CD4-positive, alpha-beta T cell (primary cell): ENCODE data around the gene TMEM196. TPM values are rescaled to one million over a fixed set of nuclear protein-coding genes. Genes with fewer than 3 reads are reported as not detected.

Source experiments
- ATAC-seq: fragments of 200-7000 bp; cut with Tn5 transposase; one replicate; pipeline ENCODE4 v1.10.0; 2022; ENCODE audit warnings: mild to moderate bottlenecking; ENCODE audit not compliant: poor library complexity
- CTCF ChIA-PET: fragments of 350-600 bp; sonication (Branson Sonifier 250); formaldehyde crosslinking; loops from one replicate; lab custom pipeline; 2021; ENCODE audit warnings: antibody characterized with exemption, inconsistent platforms; lab: Charles Lee
- POLR2A ChIA-PET: fragments of 350-600 bp; sonication (Branson Sonifier 250); formaldehyde crosslinking; loops from one replicate; lab custom pipeline; 2021; ENCODE audit warnings: antibody characterized with exemption, inconsistent platforms; lab: Charles Lee
- DNase-seq, 14 experiments: peaks; one replicate each; pipeline ENCODE4 v3.0.0-alpha.2; 2013 to 2020; ENCODE audit warnings: mixed read lengths in 2 of 14
- H3K27ac ChIP-seq, 2 donors: one replicate each; pipeline versions ENCODE4 v1.5.1 to v1.7.0; 2013; ENCODE audit warnings: low read length in 2 of 2, low read depth in 1 of 2, mild to moderate bottlenecking in 1 of 2
- H3K27me3 ChIP-seq, 2 experiments: 1 replicate in 1 of 2; 2 replicates in 1 of 2; pipeline versions ENCODE4 v1.6.1 to v1.7.0; 2013; ENCODE audit warnings: low read length in 2 of 2, control low read depth in 1 of 2, mild to moderate bottlenecking in 1 of 2, moderate library complexity in 1 of 2; ENCODE audit not compliant: insufficient read depth in 2 of 2, control insufficient read depth in 1 of 2
- H3K36me3 ChIP-seq: one replicate; pipeline ENCODE4 v1.6.1; 2013; ENCODE audit warnings: low read length, control low read depth; ENCODE audit not compliant: insufficient read depth
- H3K4me1 ChIP-seq: one replicate; pipeline ENCODE4 v1.6.1; 2013; ENCODE audit warnings: low read length, control low read depth; ENCODE audit not compliant: insufficient read depth
- H3K4me3 ChIP-seq: one replicate; pipeline ENCODE4 v1.5.1; 2013; ENCODE audit warnings: mild to moderate bottlenecking, low read length, moderate library complexity
- H3K9me3 ChIP-seq, 2 experiments: 1 replicate in 1 of 2; 2 replicates in 1 of 2; pipeline versions ENCODE4 v1.6.1 to v1.7.0; 2013; ENCODE audit warnings: low read length in 2 of 2, mild to moderate bottlenecking in 2 of 2, control low read depth in 1 of 2, moderate library complexity in 1 of 2; ENCODE audit not compliant: control insufficient read depth in 1 of 2, insufficient read depth in 1 of 2
- H3K27ac Mint-ChIP-seq: one replicate; pipeline ENCODE4 v1.8.0; 2020; ENCODE audit warnings: mixed read lengths
- H3K27me3 Mint-ChIP-seq: one replicate; pipeline ENCODE4 v1.8.0; 2021; ENCODE audit warnings: mixed read lengths
- H3K36me3 Mint-ChIP-seq: one replicate; pipeline ENCODE4 v1.8.0; 2021; ENCODE audit warnings: low read depth, mixed read lengths
- H3K4me1 Mint-ChIP-seq: one replicate; pipeline ENCODE4 v1.8.0; 2021; ENCODE audit warnings: low read depth, mixed read lengths
- H3K4me3 Mint-ChIP-seq: one replicate; pipeline ENCODE4 v1.8.0; 2020; ENCODE audit warnings: mild to moderate bottlenecking, mixed read lengths
- H3K9me3 Mint-ChIP-seq: one replicate; pipeline ENCODE4 v1.8.0; 2020; ENCODE audit warnings: mixed read lengths
- CTCF ChIP-seq: fragments of 200-600 bp; IDR thresholded peaks from one replicate; pipeline ENCODE4 v1.8.0; 2022; ENCODE audit warnings: antibody characterized with exemption, mild to moderate bottlenecking
- intact Hi-C, 2 experiments: fragments of 100-400 bp; cut with DNase I in 1 of 2; cut with micrococcal nuclease in 1 of 2; formaldehyde crosslinking; loops; one replicate each; pipeline versions ENCODE4 v1.15.1 to v1.9.0; 2023 to 2025; cut with DNase I, micrococcal nuclease
- total RNA-seq, 174 experiments: library from RNA in 2 of 174; stranded (reverse) in 2 of 174; gene quantifications; one replicate each; pipeline ENCODE4 v1.2.3 and lab custom pipeline; 2021 to 2026

TMEM196 gene
- total RNA-seq, 2 experiments from 2014 or later = not detected

GRCh38 chr7:19701471-19701870 lies 71.9 kb downstream of the TMEM196 start:
- H3K27me3 ChIP-seq = no peaks in the 10 kb centered on the region
- TF ChIP-seq CTCF = no peak
- ChIA-PET CTCF (no interaction called here), POLR2A (no interaction called here)
- Mint-ChIP-seq H3K4me3 (no peak overlapping the region), H3K9me3 (no peaks in the 10 kb centered on the region), H3K36me3 (peaks cover 71% of the 10 kb centered on the region), H3K27me3 (no peaks in the 10 kb centered on the region), H3K4me1 (peaks cover 18% of the 10 kb centered on the region), H3K27ac (no peak overlapping the region)
- intact Hi-C loops = no loop called here
- no peak overlapping the region for H3K27ac ChIP-seq
- peaks cover 20% of the 10 kb centered on the region for H3K36me3 ChIP-seq
- H3K4me3 ChIP-seq = no peak overlapping the region
- no peak for DNase-seq
- H3K4me1 ChIP-seq = no peaks in the 10 kb centered on the region
- no peak for ATAC-seq
- no peaks in the 10 kb centered on the region for H3K9me3 ChIP-seq

- Histone ChIP-seq H3K4me3 (no peak overlapping the region), H3K27me3 (no peaks in the 10 kb centered on the region), H3K4me1 (no peaks in the 10 kb centered on the region), H3K36me3 (peaks cover 20% of the 10 kb centered on the region), H3K27ac (no peak overlapping the region), H3K9me3 (no peaks in the 10 kb centered on the region)
- TF ChIP-seq CTCF = no peak
- intact Hi-C loops = no loop called here
- Mint-ChIP-seq H3K9me3 (no peaks in the 10 kb centered on the region), H3K27ac (no peak overlapping the region), H3K36me3 (peaks cover 74% of the 10 kb centered on the region), H3K27me3 (no peaks in the 10 kb centered on the region), H3K4me3 (no peak overlapping the region), H3K4me1 (peaks cover 12% of the 10 kb centered on the region)
- ChIA-PET POLR2A (interaction anchor here (2.5 kb wide), 1 partner anchor 8 kb away, joined by 13 read pairs; the partner anchor contains the start of gene POLR1F), CTCF (interaction anchor here (2.0 kb wide), 1 partner anchor 13 kb away, joined by 6 read pairs; no protein-coding TSS in a partner anchor)
- ATAC-seq (no peak), DNase-seq (no peak)
Measured at GRCh38 chr7:19700936-19701335, 72.5 kb downstream of the TMEM196 start.

- Mint-ChIP-seq H3K27me3 (no peaks in the 10 kb centered on the region), H3K9me3 (no peaks in the 10 kb centered on the region), H3K36me3 (peaks cover 64% of the 10 kb centered on the region), H3K27ac (no peak overlapping the region), H3K4me1 (no peaks in the 10 kb centered on the region), H3K4me3 (no peak overlapping the region)
- intact Hi-C loops = no loop called here
- POLR2A ChIA-PET = no interaction called here
- ATAC-seq = no peak
- Histone ChIP-seq H3K4me3 (no peak overlapping the region), H3K36me3 (peaks cover 20% of the 10 kb centered on the region), H3K27me3 (no peaks in the 10 kb centered on the region), H3K9me3 (no peaks in the 10 kb centered on the region), H3K4me1 (no peaks in the 10 kb centered on the region), H3K27ac (no peak overlapping the region)
- CTCF ChIA-PET = interaction anchor here (1.3 to 3.3 kb wide), 2 partner anchors 9 to 10 kb away, joined by 3 to 14 read pairs; partner anchors contain the start of gene POLR1F
- no peak for DNase-seq
- no peak for TF ChIP-seq CTCF
Measured at GRCh38 chr7:19698331-19698730, 75.1 kb downstream of the TMEM196 start.
